NCI-H460 (cell line): Measurements from ENCODE around the gene USP10. TPM values are rescaled to one million over a fixed set of nuclear protein-coding genes. Genes with fewer than 3 reads are reported as not detected.

ENCODE experiments used
- DNase-seq: peaks from one replicate; pipeline ENCODE4 v3.0.0-alpha.2; 2016; ENCODE audit warnings: low read depth; ENCODE audit errors: extremely low read depth
- total RNA-seq: library from RNA; depleted of rRNA; stranded (reverse); fragments of >200 nt; shearing (Covaris generic); gene quantifications from 2 replicates; pipeline ENCODE4 v1.2.3, GENCODE V29; 2014

Gene USP10
- total RNA-seq, 1 experiment from 2014 or later = 63.9 TPM

DNA sequence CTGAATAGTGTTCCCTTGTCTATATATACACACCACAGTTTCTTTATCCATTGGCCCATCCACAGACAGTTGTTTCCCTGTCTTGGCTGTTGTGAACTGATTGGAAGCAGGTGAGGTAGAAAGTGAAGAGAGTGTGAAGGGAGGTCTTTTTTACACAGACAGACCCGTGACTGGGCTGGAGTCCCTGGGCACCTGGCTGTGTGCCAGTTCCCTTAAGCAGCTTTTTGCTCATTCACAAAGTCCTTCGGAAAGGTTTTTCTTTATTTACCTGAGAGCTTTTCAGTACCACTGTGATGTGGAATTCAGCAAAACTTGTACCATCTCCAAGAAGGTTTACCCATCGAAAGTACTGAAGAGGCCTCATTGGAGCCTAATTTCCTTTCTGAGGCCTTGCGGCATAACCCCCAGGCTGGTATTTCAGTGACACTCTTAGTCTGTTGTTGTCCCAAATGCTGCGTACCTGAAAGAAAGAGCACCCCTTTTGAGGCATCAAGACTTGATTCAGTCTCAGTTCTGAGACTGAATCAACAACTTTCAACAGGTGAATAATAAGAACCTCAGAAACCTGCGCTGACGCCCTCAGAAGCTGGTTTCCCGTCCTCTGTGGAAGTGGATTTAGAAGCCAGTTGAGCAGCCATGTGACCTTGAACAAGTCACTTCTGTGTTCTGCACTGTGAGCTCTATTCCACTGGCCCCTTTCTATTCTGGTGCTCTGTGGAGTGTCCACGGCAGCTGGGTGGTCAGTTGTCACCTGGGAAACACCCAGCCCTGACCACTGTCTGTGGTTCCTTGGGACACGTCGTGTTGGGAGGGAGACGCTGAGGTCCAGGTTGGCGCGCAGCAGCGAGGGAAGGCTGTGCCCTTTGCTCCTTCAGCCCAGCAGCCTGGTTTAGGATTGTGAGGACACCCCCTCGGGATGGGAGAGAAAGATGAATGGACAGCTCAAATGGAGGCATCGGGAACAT, 66.1 kb downstream of the USP10 start:
- DNase-seq = no peak

DNA sequence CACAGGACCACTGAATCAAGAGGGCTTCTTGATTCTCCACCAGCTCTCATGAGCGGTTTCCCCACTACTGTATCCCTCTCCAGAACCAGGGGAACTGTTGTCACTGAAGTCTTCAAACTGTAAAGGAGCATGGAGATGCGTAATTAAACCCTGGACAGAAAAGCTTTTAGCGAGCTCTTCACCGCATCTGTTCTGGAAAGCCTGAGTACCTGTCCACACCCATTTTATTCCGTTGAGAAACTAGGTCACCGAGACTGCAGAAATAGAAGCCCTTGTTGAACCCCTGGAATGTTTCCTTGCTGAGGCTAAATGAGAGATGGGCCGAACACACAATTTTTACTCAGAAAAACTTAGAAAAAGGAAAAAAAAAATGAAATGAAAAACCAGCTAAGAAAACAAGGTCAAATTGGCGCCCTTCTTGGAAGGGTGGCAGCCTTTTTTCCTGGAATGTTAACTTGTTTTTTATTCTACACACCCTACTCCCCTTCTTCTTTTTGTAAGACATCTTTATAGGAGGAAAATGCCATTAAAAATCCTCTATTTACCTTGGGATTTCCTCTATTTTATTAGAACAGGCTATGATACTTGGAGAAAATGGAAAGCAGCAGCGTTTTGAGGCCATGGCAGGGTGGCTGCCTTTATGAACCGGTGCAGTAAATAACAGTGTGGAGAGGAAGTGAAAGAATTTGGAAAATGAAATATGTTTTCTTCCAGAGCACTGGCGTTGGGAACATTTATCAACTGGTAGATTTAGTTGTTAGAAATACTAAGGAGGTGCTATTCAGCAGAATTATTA, 67.4 kb downstream of the USP10 start:
- no peak for DNase-seq

DNA sequence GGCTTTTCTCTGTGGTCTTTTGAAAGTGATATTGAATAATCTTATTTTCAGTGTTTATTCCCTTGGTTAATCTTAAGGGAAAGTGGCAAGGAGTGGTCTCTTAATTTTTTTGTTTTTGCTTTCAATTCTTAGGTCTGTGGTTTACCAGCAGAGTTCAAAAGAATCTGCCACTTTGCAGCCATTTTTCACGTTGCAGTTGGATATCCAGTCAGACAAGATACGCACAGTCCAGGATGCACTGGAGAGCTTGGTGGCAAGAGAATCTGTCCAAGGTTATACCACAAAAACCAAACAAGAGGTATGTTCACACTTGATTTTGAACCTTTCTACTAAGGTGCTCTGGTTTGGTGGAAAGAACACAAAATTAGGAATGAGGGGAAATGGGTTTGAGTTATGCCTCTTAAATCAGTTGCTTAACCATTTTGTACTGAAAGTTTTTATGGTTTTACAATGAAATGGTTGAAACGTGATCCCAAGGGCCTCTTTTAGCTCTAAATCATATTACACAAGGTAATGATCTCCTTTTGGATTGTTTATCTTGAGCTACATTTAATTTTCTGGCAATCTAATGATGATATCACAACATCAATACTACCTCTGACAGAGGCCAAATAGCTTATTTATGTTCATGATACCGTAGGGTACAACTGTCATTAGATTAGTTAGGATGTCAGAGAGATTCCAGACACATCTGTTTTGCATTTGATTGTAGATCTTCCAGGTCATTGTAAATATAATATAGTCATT, 68.4 kb downstream of the USP10 start:
- DNase-seq = no peak

DNA sequence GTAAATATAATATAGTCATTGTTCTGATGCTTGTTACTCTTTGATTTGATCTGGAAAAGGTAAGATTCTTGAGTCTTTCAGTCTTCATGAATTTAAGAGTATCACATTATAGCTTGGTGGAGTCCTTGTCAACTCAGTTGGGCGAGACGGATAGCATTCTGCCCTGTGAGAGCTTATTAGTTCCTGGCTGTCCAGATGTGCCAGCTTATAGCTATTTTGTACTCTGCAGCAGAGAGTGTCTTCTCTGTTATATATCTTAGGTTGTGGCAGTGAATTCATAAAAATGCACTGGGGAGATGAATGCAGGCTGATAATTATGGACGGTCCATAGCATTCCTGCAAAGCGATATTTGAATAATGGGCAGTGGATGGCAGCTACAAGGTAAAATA, 69.0 kb downstream of the USP10 start:
- no peak for DNase-seq

DNA sequence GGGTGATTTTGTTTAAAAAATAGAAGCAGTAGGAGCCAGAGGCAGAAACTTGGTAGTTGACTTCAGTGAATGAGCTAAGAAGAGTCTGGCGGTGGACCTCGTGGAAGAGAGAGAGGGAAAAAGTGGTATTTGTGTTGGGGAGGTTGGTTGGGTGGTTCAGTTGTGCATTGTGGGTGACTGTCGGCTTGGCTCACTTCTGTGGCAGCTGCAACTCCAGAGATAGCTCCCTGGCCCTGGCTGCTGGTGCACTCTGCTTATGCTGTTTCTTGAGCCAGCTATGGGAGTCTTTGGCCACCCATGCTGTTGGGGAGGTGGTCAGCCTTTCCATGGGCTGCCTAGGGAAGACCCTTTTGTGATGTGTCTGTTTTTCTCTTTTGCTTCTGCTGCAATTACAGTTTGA, 69.6 kb downstream of the USP10 start:
- no peak for DNase-seq

DNA sequence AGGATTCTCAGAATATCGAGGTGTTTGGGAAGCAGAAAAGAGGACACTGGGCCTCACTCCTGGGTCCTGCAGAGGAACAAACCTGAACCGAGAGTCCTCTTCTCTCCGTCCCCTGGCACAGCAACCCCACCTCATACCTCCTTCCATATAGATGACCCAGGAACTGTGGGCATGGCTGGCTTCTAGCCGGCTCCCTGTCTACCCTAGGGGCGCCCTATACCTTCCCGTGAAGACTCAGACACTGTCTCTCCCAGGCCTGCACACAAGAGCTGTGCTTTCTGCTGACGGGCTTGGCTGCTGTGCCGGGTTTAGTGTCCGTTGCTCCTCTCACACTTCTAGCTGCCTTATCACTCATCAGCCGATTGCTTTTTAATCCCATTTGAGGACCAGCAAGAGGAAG, 73.5 kb downstream of the USP10 start:
- DNase-seq = no peak

DNA sequence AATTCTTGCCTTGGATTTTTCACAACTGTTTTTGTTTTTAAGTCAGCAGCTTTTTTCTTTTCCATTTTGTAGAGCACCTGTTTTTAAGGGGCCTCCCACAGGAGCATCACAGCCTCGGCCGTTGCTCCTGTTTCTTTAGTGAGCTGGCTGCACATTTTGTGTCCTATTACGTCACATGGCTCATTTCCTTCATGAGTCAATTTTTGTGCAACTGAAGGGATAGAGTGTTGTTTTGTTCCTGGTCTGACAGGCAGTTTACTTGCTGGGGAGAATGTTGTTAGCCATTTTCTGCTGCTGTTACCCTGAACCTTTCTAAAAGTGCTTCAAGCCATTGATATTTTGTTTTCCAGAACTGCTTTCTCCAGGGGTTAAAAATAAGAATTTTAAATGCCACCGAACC, 75.0 kb downstream of the USP10 start:
- no peak for DNase-seq

DNA sequence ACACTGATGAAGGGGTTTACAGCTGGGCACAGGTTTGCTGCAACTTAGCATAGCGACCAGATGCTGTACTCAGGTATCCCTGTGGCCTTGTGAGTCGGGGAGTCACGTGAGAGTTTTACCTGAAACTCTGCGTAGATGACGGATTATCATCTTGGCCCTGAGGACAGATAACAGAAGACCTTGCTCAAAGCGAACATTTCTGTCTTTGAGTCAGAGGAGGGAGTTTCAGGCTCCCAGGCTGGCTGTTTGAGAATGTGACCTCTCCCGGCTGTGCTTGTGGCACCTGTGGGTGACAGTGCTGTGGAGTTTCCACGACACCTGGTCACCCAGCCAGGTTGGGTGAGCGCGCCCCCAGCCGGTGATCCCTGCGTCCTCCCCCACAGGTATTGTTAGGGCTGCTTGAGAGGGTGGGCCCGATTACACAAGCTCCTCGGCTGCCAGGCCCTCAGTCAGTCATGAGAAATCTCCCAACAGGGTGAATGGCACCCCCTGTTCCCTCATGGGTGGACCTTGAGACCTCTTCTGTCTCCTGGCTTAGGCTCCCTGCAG, 75.5 kb downstream of the USP10 start:
- DNase-seq = no peak

DNA sequence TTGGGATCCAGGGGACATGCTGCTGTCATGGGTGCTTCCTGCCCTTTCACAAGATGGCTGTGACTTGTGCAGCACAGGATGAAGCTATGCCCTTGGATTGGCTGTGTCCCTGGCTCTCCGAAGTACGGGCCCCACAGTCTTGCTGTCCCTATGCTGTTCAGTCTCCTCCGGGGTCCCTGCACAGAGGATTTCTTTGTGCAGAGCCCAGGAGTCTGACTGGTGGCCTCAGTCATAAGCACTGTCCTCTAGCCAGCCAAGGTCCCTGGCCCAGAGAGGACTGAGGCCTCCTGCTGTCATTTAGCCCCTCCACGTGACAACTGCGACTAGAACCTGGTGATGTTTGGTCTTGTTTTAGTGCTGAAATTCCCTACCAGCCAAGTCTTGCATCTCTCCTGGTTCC, 77.6 kb downstream of the USP10 start:
- no peak for DNase-seq

DNA sequence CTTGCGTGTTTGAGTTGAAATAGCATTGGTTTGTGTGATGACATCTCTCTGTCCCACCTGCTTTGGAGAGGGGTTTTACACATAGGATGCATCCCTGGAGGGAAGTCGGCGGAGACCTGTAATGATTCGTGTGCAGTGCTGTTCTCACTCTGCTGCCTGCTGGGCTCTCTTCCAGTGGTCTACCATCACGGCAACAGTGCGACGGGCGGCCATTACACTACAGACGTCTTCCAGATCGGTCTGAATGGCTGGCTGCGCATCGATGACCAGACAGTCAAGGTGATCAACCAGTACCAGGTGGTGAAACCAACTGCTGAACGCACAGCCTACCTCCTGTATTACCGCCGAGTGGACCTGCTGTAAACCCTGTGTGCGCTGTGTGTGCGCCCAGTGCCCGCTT, 78.9 kb downstream of the USP10 start:
- DNase-seq = no peak

DNA sequence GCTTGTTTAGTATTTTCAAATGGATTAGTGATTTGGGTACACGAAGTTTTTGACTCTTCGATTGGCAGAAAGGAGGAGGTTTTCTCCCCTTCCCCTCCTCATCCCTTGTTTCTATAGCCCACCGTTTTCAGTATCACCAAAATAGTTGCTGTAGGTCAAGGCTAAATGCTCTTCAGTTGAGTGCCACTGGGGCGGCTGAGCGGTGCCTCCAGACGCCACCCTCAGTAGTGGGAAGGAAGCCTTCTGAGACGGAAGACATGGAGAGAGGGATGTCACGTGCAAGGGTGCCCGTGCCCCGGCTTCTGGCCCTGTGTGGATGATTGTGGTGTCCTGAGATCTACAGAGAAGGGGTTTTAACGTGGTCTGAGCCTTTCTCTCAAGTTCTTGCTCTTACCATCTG, 80.3 kb downstream of the USP10 start:
- DNase-seq = no peak

DNA sequence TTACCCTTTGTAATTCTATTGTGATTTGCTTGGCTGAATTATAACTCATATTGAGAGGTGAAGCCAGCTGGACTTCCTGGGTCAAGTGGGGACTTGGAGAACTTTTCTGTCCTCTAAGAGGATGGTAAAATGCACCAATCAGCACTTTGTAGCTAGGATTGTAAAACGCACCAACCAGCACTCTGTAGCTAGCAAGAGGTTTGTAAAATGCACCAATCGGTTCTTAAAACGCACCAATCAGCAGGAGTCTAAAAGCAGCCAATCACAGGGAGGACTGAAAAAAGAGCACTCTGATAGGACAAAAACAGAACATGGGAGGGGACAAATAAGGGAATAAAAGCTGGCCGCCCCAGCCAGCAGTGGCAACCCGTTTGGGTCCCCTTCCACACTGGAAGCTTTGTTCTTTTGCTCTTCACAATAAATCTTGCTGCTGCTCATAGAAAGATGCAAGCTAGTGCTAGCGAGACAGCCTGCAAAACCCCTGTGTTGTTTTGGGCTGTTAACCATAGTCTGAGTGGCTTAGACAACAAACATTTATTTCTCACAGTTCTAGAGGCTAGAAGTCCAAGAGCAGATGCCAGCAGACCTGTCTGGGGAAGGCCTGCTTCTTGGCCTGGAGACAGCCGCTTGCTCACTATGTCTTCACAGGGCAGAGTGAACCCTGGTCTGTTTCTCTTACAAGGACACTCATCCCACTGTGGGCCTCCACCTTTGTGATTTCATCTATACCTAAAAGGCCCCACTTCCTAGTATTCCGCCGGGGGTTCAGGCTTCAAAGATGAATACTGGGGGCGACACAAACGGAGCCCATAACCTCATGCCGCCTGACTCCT, 81.0 kb downstream of the USP10 start:
- no peak for DNase-seq

DNA sequence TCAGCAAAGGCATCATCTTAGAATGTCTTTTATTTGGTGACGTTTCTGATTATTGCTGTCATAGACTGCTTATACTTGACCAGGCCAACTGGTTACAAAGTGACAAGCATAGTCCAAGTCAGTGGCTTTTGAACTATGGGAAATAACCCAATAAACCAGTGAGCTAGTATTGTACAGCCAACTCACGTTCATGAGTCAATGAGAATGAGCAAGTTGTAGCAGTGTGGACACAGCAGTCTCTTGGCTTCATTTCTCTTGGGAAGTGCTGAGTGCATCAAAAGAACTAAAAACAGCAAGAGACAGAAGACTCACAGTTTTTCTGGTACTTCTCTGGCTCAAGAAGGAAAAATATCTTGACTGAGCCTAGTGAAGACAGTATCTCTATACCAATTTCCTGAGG, 83.0 kb downstream of the USP10 start:
- no peak for DNase-seq

DNA sequence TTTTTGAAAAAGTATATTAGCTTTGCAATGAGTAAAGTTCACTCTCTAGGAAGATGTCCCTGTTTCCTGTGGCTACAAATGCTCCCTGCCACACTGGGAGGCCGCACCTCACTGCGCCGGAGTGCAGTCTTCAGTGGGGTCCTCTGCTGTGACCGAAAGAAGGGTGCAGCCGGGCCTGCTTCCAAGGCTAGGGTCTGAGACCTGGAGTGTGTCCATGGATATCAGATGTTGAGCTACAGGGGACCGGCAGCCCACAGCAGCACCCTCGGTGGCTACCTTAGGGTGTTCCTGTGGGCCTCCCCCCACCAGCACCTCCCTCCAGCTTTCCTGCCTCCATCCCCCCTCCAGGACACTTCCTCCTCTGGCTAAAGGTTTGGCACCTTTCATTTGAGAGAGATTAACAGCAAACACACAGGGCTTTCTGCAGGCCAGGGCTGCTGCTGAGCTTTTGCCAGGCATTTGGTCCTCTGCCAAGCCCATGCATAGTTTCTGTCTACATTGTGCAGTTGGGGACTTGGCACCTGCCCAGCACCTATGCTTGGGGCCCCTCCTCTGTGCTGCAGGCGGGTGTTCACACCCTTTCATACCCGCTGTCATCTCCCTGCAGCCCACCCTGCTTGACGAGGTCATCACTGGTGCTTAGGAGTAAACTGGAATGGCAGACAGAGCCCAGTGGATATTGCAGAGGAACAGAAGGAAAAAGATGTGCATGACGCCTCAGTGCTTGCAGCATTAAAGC, 86.2 kb downstream of the USP10 start:
- DNase-seq = no peak

DNA sequence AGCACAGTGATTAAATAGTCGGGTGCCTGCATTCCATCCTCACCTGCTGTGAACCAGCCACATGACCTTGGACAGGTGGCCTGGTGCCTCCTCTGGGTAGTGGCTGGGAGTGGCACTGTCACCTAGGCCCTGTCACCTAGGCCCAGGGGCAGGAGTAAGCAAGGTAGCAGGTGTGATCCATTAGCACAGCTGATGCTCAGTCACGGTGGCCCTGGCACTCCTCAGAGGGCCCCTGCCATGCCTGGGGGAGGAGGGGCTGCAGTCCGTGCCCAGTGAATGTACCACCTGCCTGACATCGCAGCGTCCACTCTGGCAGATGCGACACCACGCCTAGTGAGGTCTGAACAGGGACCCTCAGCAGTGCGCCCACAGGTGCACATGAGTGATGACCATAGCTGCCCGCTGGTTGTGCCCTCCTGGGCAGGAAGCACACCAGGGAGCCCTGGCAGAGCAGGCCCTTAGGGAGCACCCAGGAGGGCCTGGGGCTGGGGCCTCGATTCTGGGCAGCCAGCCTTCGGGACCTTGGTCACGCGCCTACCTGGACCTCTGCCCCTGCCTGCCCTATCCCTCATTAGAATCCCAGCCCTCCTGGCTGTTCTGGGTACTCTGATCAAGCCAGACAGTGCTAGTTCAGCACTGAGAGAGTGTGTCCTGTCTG, 86.9 kb downstream of the USP10 start:
- no peak for DNase-seq

DNA sequence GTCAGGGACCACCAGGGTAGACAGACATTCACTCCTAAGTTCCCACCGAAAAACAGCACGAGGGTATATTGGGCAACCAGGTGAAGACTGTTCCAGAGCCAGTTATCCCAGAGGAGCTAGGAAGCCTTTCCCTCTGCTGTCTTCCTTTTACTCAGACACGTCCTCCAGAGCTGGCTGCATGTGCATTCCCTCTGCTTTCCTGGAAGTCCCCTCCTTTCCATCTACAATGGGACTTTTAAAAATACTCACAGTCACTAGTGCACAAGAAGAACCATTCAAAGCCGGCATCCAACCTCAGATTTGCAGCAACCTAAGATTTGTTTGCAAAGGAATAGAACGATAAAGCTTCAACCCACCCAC, 87.4 kb downstream of the USP10 start:
- DNase-seq = no peak

DNA sequence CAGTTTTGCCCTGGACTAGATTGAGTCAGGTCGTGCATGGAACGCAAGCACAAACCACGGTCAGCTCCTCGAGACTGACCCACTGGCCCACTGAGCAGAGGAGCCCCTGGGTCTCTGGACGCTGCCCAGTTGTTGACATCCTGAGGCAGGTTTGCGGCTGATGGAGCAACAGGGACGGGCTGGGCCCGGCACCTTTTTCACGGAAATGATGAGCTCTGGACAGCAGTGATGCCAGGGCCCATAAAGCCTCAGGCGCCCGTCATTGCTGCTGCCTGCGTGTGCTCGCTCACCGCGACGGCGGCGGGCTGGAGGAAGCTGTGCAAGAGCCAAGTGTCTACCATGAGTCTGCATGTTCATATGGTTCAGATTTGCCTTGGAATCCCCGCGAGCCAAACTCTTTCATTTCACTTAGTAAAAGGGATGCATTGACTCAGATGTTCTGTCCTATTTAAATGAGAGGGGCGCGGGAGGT, 89.2 kb downstream of the USP10 start:
- no peak for DNase-seq

DNA sequence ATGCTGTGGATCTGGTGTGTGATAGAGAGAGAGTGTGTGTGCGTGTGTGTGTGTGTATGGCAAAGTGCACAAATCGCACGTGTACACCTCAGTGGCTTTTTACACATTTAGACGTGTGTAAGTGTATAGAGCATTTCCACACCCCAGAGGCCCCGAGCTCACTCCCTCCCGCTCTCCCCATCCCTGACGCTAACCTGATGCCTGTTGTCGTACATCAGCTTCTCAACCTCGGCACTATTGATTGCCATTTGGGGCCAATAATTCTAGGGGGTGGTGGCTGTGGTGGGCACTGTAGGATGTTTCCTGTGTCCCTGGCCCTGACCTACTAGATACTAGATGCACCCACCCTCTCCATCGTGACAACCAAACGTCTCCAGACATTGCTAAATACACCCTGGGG, 89.6 kb downstream of the USP10 start:
- DNase-seq = no peak

DNA sequence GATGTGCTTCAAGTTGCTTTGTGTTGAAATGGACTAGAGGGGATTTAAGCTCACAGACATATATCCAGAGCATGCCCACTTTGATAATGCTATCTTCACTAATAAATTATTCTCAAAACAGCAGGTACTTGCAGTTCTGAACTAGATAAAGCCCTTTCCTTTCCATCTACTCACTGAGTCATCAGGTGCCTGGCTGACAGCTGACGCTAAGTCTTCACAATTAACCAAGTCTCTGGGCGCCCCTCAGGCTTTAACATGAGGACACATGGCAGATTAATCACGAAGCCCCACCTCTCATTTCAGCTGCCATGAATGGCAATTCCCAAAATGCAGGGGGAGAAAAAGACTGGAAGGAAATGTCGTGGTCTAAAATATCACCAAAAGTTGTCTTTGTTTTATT, 90.5 kb downstream of the USP10 start:
- DNase-seq = no peak
